HG02938 (cell line): ENCODE results near the gene MAGI2.
"Not testable (repeated sequence)": the region's sequence is repeated elsewhere in the genome, so short reads cannot be mapped to it uniquely, and the experiment has no call there.

Source experiments
- ATAC-seq: cut with Tn5 transposase; IDR thresholded peaks from one replicate; pipeline ENCODE4 v1.9.1; 2021; ENCODE audit warnings: mild to moderate bottlenecking, moderate library complexity; ENCODE audit not compliant: unreplicated experiment

MAGI2 gene

GRCh38 chr7:78024591-78024990 is 1428.9 kb downstream of the MAGI2 start:
- ATAC-seq = no peak

- ATAC-seq = no peak
These were observed 1430.3 kb downstream of the MAGI2 start for GRCh38 chr7:78023191-78023590.

- ATAC-seq = no peak
These were observed 1431.3 kb downstream of the MAGI2 start for GRCh38 chr7:78022165-78022564.

- ATAC-seq = no peak
These were observed 1432.6 kb downstream of the MAGI2 start for GRCh38 chr7:78020874-78021249.

GRCh38 chr7:78020136-78020873 is 1433.2 kb downstream of the MAGI2 start:
- peak; percentile 41 for ATAC-seq

GRCh38 chr7:78019447-78020135 is 1433.9 kb downstream of the MAGI2 start:
- ATAC-seq = peak; percentile 72

GRCh38 chr7:78018641-78019446 is 1434.6 kb downstream of the MAGI2 start:
- peak; percentile 23 for ATAC-seq

- ATAC-seq = no peak
These were observed 1435.8 kb downstream of the MAGI2 start for GRCh38 chr7:78017591-78018100.

DNA sequence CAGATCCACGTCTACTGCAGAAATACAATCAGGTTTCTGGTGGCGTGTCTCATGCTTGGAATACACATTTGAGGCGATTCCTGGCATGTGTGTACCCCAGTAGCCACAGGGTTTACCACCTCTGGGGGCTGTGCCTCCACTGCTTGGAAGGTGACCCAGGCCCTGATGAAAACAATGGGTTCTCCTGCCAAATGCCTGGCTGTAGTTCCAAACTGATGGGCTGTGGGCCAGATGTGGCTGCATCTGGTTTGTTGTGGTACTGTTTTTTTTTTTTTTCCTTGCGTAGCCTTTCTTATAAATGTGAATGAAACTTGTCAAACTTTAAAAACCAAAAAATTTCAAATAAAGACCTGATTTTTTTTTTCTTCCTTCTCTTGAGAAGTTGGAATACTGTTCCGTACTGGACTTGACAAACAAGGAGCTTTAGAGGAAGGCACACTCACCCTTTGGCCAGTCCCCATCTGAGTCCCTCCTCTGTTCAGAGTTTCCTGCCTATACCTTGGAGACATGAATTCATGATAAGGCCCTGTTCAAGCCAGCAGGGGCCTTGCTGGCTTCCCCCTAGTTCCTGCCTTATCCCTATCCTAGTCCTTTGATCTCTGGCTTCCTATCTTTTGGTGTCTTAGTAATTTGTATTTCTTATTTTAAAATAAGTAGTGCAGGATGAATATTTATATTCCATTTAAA is 1437.8 kb downstream of the MAGI2 start:
- no peak for ATAC-seq

- no peak for ATAC-seq
These were observed 1439.1 kb downstream of the MAGI2 start for GRCh38 chr7:78014401-78014800.

DNA sequence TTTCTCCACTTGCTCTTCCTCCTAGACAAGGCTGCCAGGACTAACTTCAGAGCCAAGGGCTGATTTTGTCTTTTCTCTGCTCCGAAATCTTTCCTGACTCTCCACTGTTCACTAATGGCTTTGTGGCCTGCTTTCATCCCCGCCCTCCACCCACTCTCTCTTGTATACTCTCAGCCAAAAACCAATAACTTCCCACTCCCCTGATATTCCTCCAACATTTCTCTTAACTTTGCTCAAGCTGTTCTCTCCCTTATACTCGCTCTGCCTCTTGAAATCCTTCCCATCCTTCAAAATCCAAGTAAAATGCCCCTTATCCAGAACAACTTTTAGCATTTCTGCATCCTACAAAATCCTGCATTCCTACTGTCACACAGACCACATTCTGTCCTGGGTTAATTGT is 1440.1 kb downstream of the MAGI2 start:
- ATAC-seq = no peak

DNA sequence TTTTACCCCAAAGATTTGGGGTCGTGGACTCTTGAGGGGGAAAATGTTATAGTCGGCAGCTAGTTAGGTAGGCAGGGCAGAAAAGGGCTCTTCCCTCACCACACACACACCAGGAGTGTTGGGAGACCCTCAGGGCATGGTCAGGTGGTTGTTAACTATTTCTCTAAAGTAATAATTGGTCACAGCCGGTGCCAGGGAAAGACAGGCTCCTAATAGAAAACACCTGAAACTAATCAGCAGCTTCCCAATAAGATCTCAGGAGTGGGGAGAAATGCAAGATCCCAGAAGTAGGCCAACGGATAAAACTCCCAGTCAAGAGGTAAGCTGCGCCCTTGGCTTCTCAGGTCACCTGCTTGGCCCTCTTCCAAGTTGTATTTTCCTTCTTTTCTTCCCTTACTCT is 1441.8 kb downstream of the MAGI2 start:
- no peak for ATAC-seq

GRCh38 chr7:78007231-78007630 is 1446.2 kb downstream of the MAGI2 start:
- no peak for ATAC-seq

- no peak for ATAC-seq
These were observed 1447.3 kb downstream of the MAGI2 start for GRCh38 chr7:78006063-78006755.

DNA sequence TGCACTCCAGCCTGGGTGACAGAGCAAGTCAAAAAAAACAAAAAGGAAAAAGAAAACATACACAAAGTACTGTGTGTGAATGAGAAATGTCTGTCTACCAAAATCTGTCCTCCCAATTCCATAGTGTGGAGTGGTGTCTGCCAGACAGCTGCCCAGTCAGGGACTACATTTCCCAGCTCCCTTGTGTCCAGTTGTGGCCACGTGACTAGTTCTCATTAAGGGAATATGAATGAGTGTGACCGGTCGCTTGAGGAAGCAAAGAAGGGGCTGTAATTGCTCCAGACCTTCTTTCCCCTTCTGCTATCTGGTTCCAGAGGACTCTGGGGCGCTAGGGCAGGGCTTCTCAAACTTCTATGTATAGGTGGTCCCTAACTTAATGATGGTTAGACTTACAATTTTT is 1450.8 kb downstream of the MAGI2 start:
- no peak for ATAC-seq

- no peak for ATAC-seq
These were observed 1451.4 kb downstream of the MAGI2 start for GRCh38 chr7:78002021-78002420.

- not testable (repeated sequence) for ATAC-seq
These were observed 1454.3 kb downstream of the MAGI2 start for GRCh38 chr7:77999168-77999567.

DNA sequence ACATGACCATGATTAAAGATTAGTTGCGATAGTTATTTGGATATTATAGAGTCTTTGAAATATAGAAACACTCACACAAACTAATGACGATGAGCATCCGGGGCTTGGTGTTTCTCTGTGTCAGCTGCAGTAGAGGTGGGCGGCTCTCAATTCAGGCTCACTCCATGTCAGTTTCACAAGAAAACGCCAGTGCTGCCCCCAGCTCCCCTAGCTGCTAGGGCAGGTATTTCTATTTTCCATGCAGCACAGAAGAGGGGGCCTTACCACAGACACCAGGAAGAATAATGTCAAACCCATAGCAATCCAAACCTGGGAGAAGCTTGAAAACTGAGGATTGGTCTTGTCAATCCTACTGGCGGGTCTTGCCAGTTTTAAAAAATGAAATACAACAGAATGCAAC is 1457.8 kb downstream of the MAGI2 start:
- no peak for ATAC-seq

DNA sequence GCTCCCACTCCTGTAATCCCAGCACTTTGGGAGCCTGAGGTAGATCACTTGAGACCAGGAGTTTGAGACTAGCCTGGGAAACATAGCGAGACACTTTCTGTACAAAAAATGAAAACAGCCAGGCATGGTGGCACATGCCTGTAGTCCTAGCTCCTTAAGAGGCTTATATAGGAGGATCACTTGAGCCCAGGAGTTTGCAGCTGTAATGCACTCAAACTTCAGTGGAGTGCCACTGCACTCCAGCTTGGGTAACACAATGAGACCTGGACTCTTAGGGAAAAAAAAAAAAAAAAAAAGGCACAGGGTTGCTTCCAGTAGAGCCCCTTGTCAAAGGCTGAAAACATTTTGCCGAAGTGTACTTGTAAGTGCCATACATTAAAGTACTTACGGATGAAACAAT is 1459.6 kb downstream of the MAGI2 start:
- ATAC-seq = no peak

DNA sequence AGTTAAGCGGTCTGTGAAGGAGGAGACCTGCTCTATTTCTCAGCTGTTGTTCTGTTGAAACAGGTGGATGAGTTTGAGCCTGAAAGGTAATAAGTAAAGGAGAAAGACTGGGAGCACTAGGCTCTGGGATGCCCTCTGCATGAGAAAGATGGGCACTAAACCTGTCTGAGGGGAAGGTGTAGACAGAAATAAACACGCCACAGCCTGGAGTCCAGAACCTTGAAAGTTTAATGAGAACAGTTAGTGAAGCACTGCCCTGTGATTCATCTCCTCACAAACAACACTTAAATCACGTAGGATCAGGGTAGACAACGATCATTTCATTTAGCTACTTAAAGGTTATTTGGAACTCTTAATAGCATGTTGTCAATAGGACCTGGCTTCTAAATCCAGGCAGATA is 1461.8 kb downstream of the MAGI2 start:
- no peak for ATAC-seq
